PC-9 (cell line): Measurements from ENCODE around the gene FAM25G. TPM values are rescaled to one million over a fixed set of nuclear protein-coding genes. Genes with fewer than 3 reads are reported as not detected.

Source experiments
- BruUV-seq: library from RNA; stranded (reverse); fragments of 400-500 nt; replicated peaks from 2 replicates; lab custom pipeline; 2021; lab: Mats Ljungman, UMichigan
- CTCF ChIA-PET: fragments of 300-600 bp; sonication (Branson Sonifier 250); formaldehyde crosslinking; loops from one replicate; lab custom pipeline; 2022; ENCODE audit warnings: antibody characterized with exemption; lab: Charles Lee
- POLR2A ChIA-PET: fragments of 300-600 bp; sonication (Branson Sonifier 250); formaldehyde crosslinking; loops from one replicate; lab custom pipeline; 2022; ENCODE audit warnings: antibody characterized with exemption; ENCODE audit not compliant: unreplicated experiment; lab: Charles Lee
- DNase-seq, 2 experiments: peaks; one replicate each; pipeline versions ENCODE4 v3.0.0 to v3.0.0-alpha.2; 2015 to 2022; ENCODE audit warnings: mixed read lengths in 1 of 2
- H2AFZ ChIP-seq: fragments of 200-600 bp; sonication (generic); 2 replicates; pipeline ENCODE4 v1.8.1; 2017; ENCODE audit warnings: antibody characterized with exemption
- H3F3A ChIP-seq: fragments of 200-600 bp; sonication (generic); 2 replicates; pipeline ENCODE4 v1.8.1; 2017; ENCODE audit warnings: antibody characterized with exemption, mild to moderate bottlenecking, low read depth; ENCODE audit not compliant: insufficient read depth
- H3K27ac ChIP-seq: fragments of 200-600 bp; sonication (generic); 2 replicates; pipeline ENCODE4 v1.6.1; 2016; ENCODE audit warnings: mixed run types
- H3K27me3 ChIP-seq: fragments of 200-600 bp; sonication (generic); 2 replicates; pipeline ENCODE4 v1.6.1; 2016; ENCODE audit warnings: low read depth, mixed run types; ENCODE audit not compliant: insufficient read depth
- H3K36me3 ChIP-seq: fragments of 200-600 bp; sonication (generic); 2 replicates; pipeline ENCODE4 v1.6.1; 2016; ENCODE audit warnings: low read depth, mixed run types
- H3K4me1 ChIP-seq: fragments of 200-600 bp; sonication (generic); replicated peaks from 2 replicates; pipeline ENCODE4 v1.6.1; 2016; ENCODE audit warnings: mixed run types; ENCODE audit not compliant: insufficient read depth
- H3K4me2 ChIP-seq: fragments of 200-600 bp; sonication (generic); 2 replicates; pipeline ENCODE4 v1.6.1; 2017; ENCODE audit warnings: mixed run types
- H3K4me3 ChIP-seq: fragments of 200-600 bp; sonication (generic); 2 replicates; pipeline ENCODE4 v1.6.1; 2016; ENCODE audit warnings: mixed run types
- H3K79me2 ChIP-seq: fragments of 200-600 bp; sonication (generic); 2 replicates; pipeline ENCODE4 v1.6.1; 2017; ENCODE audit warnings: low read depth, mixed run types
- H3K9me2 ChIP-seq: fragments of 200-600 bp; sonication (generic); 2 replicates; pipeline ENCODE4 v1.8.1; 2017; ENCODE audit warnings: mild to moderate bottlenecking; ENCODE audit not compliant: insufficient read depth
- H3K9me3 ChIP-seq: fragments of 200-600 bp; sonication (generic); 2 replicates; pipeline ENCODE4 v1.8.1; 2016; ENCODE audit warnings: low read depth; ENCODE audit not compliant: insufficient read depth
- H4K20me1 ChIP-seq: fragments of 200-600 bp; sonication (generic); 2 replicates; pipeline ENCODE4 v1.8.1; 2017; ENCODE audit not compliant: insufficient read depth
- CTCF ChIP-seq: fragments of 200-600 bp; sonication (generic); conservative IDR thresholded peaks from 2 replicates; pipeline ENCODE4 v1.6.1; 2017; ENCODE audit warnings: mixed run types, antibody characterized with exemption, mild to moderate bottlenecking, moderate library complexity
- EZH2 ChIP-seq: fragments of 200-600 bp; sonication (generic); IDR thresholded peaks from 2 replicates; pipeline ENCODE4 v1.8.0; 2017; ENCODE audit warnings: antibody characterized with exemption, low read depth
- intact Hi-C: fragments of 100-400 bp; cut with micrococcal nuclease; formaldehyde crosslinking; loops from one replicate; pipeline ENCODE4 v1.10.0; 2022; ENCODE audit not compliant: unreplicated experiment
- total RNA-seq: library from RNA; stranded (reverse); gene quantifications from 2 replicates; pipeline ENCODE4 v1.2.3, GENCODE V29; 2021

FAM25G gene
- total RNA-seq, 1 experiment from 2014 or later = 3.2 TPM

GRCh38 chr10:47447705-47448104, 43.8 kb downstream of the FAM25G start:
- peaks cover 12% of the 10 kb centered on the region; the same call in 1 of the 2 replicates for H3F3A ChIP-seq
- no TSS peak for BruUV-seq
- DNase-seq = no peak
- H3K4me1 ChIP-seq = peaks cover 9% of the 10 kb centered on the region
- no peaks in the 10 kb centered on the region for H3K79me2 ChIP-seq
- H3K36me3 ChIP-seq = no peaks in the 10 kb centered on the region
- no peak for TF ChIP-seq EZH2
- no peaks in the 10 kb centered on the region for H4K20me1 ChIP-seq
- H3K4me3 ChIP-seq = no peak overlapping the region
- peaks cover 20% of the 10 kb centered on the region for H3K9me3 ChIP-seq
- ChIA-PET POLR2A (no interaction called here), CTCF (no interaction called here)
- intact Hi-C loops = no loop called here
- no peak overlapping the region for H3K4me2 ChIP-seq
- no peak overlapping the region for H2AFZ ChIP-seq
- no peaks in the 10 kb centered on the region for H3K27me3 ChIP-seq
- H3K9me2 ChIP-seq = no peaks in the 10 kb centered on the region
- no peak overlapping the region for H3K27ac ChIP-seq

- TF ChIP-seq EZH2 = no peak
- no peak for TF ChIP-seq CTCF
- H3K27me3 ChIP-seq = no peaks in the 10 kb centered on the region
- intact Hi-C loops = no loop called here
- H4K20me1 ChIP-seq = no peaks in the 10 kb centered on the region
- peaks cover 20% of the 10 kb centered on the region for H3K9me3 ChIP-seq
- ChIA-PET POLR2A (no interaction called here), CTCF (no interaction called here)
- no peak overlapping the region for H2AFZ ChIP-seq
- BruUV-seq = no TSS peak
- no peaks in the 10 kb centered on the region for H3K9me2 ChIP-seq
- no peak for DNase-seq
- H3K4me1 ChIP-seq = peaks cover 11% of the 10 kb centered on the region
- no peaks in the 10 kb centered on the region for H3K36me3 ChIP-seq
- H3K4me2 ChIP-seq = no peak overlapping the region
- no peak overlapping the region for H3K27ac ChIP-seq
- H3K4me3 ChIP-seq = no peak overlapping the region
- peaks cover 12% of the 10 kb centered on the region; the same call in 1 of the 2 replicates for H3F3A ChIP-seq
- H3K79me2 ChIP-seq = no peaks in the 10 kb centered on the region
Measured at GRCh38 chr10:47447209-47447608, 44.3 kb downstream of the FAM25G start.

- no peaks in the 10 kb centered on the region for H3K9me2 ChIP-seq
- BruUV-seq = no TSS peak
- no peak overlapping the region for H3K4me2 ChIP-seq
- no peaks in the 10 kb centered on the region for H3K27me3 ChIP-seq
- no peak for DNase-seq
- peaks cover 20% of the 10 kb centered on the region for H3K9me3 ChIP-seq
- H3K4me1 ChIP-seq = peaks cover 11% of the 10 kb centered on the region
- intact Hi-C loops = no loop called here
- POLR2A ChIA-PET = no interaction called here
- CTCF ChIA-PET = no interaction called here
- H3K4me3 ChIP-seq = no peak overlapping the region
- no peaks in the 10 kb centered on the region for H3K79me2 ChIP-seq
- no peak overlapping the region for H3K27ac ChIP-seq
- no peaks in the 10 kb centered on the region for H4K20me1 ChIP-seq
- peaks cover 12% of the 10 kb centered on the region; the same call in 1 of the 2 replicates for H3F3A ChIP-seq
- H3K36me3 ChIP-seq = no peaks in the 10 kb centered on the region
- no peak overlapping the region for H2AFZ ChIP-seq
- TF ChIP-seq CTCF = no peak
Measured at GRCh38 chr10:47445720-47446119, 45.8 kb downstream of the FAM25G start.

GRCh38 chr10:47444047-47444446, 47.5 kb downstream of the FAM25G start:
- no peaks in the 10 kb centered on the region for H3K27me3 ChIP-seq
- no peaks in the 10 kb centered on the region for H3K36me3 ChIP-seq
- no peak overlapping the region for H3K4me2 ChIP-seq
- H3K9me2 ChIP-seq = no peaks in the 10 kb centered on the region
- POLR2A ChIA-PET = no interaction called here
- no peaks in the 10 kb centered on the region for H4K20me1 ChIP-seq
- H3K79me2 ChIP-seq = no peaks in the 10 kb centered on the region
- peaks cover 7% of the 10 kb centered on the region; the same call in 1 of the 2 replicates for H3F3A ChIP-seq
- DNase-seq = no peak
- no peak overlapping the region for H3K27ac ChIP-seq
- H3K4me1 ChIP-seq = peaks cover 11% of the 10 kb centered on the region
- peaks cover 20% of the 10 kb centered on the region for H3K9me3 ChIP-seq
- H3K4me3 ChIP-seq = no peak overlapping the region
- BruUV-seq = no TSS peak
- CTCF ChIA-PET = no interaction called here
- intact Hi-C loops = no loop called here
- H2AFZ ChIP-seq = no peak overlapping the region
- TF ChIP-seq EZH2 = no peak
- no peak for TF ChIP-seq CTCF
